ENCODE results near the gene MYBL2.

- no peak for TF ChIP-seq POLR2A (IDR thresholded peaks at IDR 0.05; ENCODE audit: low read depth, low read length)
- TF ChIP-seq SPI1 (IDR thresholded peaks at IDR 0.05; ENCODE audit: low read depth, low read length), result no peak
These were observed 1.3 kb upstream of the MYBL2 start for GRCh38 chr20:43665466-43666176.

All from GM12891 (cell line).